ENCODE measurements around the gene TMEM120A.

Gene TMEM120A

DNA sequence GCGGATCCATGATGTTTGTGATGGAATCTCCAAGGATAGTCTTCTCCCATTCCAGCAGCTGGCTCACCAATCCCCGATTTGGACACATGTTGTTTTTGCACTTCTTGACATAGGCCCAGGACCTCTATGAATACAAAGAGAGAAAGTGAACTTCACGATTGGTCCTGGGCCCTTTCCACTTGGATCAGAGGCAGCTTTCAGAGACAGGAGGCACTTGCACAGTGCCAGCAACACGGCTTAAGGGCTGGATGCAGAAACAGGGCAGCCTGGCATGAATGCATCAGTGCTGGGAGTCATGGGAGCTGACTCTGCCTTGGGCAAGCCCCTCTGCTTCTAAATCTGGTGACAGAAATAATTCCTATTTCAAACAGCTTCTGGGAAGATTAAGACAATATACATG is 2.1 kb upstream of the TMEM120A start:
- H3K27ac ChIP-seq, result no peak overlapping the region
- H3K4me3 ChIP-seq, result no peak overlapping the region

DNA sequence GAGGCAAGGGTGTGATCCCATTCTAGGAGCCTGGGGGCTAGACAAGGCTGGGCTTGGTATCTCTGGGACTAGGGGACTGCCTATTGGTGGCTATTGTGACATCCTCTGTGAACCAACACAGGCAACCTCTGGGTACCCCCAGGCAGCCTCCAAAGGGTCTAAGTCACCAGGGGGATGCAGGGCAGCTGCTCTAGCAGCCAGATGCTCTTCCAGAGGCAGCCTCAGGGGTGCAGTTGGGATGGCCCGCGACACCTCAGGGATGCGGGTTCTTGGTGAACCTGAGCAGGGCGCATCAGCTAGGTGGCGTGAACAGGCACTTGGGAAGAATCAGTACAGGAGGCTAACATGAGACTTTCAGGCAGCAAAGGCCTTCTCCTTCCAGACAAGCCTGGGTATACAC is 1.6 kb upstream of the TMEM120A start:
- H3K27ac ChIP-seq, result no peak overlapping the region
- H3K4me3 ChIP-seq, result no peak overlapping the region

DNA sequence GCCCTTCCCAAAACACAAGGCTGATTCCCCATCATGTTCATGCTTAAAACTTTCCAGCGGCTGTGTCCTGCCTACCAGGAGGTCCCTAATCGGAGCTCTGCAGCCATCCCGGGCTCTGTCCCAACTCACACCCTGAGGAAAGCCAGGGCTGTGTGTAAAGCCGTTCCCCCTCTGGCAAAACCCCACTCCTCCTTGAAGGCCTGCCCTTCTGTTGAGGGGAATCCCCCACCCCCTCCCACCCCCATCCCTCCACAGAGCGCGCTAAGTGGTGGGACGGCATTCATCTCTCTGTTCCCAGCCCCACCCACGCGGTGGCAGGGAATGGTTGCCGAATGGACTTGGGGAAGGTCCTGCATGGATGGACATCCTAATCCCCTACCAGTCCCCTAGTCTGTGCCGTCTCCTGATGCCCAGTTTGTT is 667 bp upstream of the TMEM120A start:
- Histone ChIP-seq H3K4me3 (peak overlapping the region; percentile 71 to 98 (median 96)), H3K27ac (peak overlapping the region in 18 of 21 experiments; percentile 21 to 94 (median 83))

GRCh38 chr7:75993689-75994387 is 557 bp downstream of the TMEM120A start:
- H3K4me3 ChIP-seq, result peak overlapping the region; percentile 71 to 98 (median 96)
- peak overlapping the region; percentile 31 to 94 (median 86) for H3K27ac ChIP-seq

DNA sequence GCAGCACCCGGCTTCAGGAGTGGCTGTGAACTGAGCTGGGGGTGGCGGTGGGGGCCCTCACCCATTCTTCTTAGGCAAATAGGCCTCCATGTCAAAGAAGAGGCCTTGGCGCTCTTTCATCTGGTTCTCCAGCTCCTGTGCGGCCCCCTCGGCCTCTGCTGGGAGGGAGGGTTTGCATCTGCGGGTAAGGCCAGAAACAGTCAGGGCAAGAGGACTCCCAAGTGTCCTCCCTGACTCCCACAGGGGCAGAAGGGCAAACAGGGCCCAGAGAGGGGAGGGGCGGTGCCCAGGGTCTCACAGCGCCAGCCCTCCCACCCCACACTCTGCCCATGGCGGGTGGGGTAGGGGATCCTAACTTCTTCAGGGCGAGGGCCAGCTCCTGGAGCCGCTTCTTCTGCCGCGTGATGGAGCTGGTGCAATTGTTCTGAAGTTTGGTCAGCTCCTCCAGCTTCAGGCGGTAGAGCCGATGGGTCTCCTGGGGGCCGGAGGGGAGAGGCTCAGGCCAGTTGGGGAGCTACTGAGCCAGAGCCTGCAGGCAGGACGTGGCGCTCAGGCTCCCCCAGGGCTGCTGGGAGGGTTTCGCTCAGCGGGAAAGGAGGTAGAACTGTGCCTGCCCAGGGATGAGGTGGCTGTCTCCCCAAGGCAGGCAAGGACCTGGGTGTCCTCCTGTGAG is 2.2 kb downstream of the TMEM120A start:
- H3K27ac ChIP-seq, result peak overlapping the region in 4 of 21 experiments; percentile 5 to 92 (median 39)
- H3K4me3 ChIP-seq, result no peak overlapping the region

DNA sequence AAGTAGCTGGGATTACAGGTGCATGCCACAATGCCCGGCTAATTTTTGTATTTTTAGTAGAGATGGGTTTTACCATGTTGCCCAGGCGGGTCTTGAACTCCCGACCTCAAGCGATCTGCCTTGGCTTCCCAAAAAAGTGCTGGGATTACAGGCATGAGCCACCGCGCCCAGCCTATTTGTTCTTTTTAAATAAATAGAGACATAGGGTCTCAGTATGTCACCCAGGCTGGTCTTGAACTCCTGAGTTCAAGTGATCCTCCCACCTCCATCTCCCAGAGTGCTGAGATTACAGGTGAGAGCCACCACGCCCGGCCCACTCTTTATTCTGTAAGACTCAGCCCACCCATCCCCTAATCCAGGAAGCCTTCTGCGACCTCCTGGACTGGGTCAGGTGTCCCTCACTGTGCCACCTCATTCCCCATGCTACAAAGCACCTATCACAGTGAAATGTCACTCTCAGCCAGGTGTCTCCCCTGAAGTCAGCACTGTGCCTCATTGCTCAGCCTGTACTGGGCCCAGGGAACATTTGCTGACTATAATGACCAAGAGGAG is 2.8 kb downstream of the TMEM120A start:
- H3K27ac ChIP-seq, result peak overlapping the region in 3 of 21 experiments; percentile 5 to 43 (median 35)
- no peak overlapping the region for H3K4me3 ChIP-seq

- H3K27ac ChIP-seq, result peak overlapping the region in 5 of 21 experiments; percentile 15 to 54 (median 42)
- H3K4me3 ChIP-seq, result no peak overlapping the region
These were observed 4.7 kb downstream of the TMEM120A start for GRCh38 chr7:75989500-75990388.

DNA sequence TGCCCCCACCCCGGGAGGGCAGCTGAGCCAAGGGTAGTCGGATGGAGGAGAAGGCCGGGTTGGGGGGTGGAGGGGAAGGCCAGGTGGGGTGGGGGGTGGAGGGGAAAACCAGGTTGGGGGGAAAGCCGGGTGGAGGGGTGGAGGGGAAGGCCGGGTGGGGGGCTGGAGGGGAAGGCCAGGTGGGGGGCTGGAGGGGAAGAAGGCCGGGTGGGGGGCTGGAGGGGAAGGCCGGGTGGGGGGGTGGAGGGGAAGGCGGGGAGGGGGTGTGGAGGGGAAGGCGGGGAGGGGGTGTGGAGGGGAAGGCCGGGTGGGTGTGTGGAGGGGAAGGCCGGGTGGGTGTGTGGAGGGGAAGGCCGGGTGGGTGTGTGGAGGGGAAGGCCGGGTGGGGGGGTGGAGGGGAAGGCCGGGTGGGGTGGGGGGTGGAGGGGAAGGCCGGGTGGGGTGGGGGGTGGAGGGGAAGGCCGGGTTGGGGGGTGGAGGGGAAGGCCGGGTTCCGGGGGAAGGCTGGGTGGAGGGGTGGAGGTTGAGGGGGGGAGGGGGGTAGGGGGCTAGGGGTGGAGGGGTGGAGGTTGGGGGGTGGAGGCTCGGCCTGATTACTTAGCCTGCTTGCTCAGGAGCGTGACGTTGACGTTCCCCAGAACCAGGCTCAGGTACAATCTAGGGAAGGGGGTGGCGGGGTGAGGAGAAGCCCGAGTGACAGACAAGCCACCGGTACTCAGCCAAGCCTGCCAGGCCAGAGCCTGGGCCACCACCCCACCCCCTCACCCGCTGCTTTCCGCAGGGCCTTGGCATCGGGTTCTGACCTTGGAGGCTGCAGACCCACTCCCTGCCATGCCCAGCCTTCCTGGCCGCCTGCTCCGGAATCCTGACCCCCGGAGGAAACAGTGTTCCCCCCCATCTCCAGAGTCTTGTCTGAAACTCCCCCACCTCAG is 5.6 kb downstream of the TMEM120A start:
- Histone ChIP-seq H3K4me3 (no peak overlapping the region), H3K27ac (peak overlapping the region in 4 of 21 experiments; percentile 15 to 54 (median 48))

- Histone ChIP-seq H3K27ac (no peak overlapping the region), H3K4me3 (no peak overlapping the region)
These were observed 6.4 kb downstream of the TMEM120A start for GRCh38 chr7:75987805-75988567.

DNA sequence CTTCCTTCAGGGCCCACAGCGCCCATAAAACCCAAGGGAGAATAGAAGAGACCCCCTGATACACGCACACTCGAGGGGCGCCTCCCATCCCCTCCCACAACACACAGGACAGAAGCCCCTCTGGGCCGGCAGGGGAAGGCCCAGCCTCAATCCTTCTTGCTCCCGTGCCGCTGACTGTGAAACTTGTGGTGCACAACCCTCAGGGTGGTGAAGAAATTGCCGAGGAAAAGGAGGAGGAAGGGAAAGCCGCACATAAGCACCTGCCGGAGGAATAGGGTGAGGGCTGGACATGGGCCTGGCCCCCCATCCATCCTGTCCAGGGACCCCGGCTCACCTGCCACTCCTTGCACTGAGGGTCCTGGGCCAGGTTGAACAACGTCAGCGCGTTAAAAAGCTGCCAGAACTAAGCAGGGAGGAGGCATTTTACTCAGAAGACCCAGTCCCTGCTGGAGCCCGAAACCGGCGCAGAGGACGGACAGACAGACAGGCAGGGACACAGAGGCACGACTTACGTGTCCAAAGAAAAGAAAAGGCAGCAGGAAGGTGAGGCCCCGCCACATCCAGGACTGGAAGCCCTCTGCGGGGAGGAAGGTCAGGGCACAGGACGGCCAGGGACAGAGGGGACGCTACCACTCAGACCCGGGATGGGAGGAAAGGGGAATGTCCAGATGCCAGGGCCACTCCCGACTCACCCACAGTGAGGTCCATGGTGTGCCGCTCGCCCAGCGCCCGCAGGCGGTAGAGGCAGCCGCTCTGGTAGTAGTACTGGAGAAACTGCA is 7.2 kb downstream of the TMEM120A start:
- H3K4me3 ChIP-seq, result no peak overlapping the region
- H3K27ac ChIP-seq, result no peak overlapping the region

DNA sequence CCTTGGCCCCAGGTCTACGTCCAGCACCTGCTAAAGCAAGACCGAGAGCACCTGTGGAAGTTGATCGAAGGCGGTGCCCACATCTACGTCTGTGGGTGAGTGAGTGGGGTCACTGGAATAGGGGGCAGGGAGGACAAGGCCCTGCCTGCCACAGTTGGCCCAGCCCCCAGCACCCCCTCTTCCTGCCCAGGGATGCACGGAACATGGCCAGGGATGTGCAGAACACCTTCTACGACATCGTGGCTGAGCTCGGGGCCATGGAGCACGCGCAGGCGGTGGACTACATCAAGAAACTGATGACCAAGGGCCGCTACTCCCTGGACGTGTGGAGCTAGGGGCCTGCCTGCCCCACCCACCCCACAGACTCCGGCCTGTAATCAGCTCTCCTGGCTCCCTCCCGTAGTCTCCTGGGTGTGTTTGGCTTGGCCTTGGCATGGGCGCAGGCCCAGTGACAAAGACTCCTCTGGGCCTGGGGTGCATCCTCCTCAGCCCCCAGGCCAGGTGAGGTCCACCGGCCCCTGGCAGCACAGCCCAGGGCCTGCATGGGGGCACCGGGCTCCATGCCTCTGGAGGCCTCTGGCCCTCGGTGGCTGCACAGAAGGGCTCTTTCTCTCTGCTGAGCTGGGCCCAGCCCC is 8.1 kb downstream of the TMEM120A start:
- Histone ChIP-seq H3K27ac (no peak overlapping the region), H3K4me3 (no peak overlapping the region)

- H3K4me3 ChIP-seq, result no peak overlapping the region
- no peak overlapping the region for H3K27ac ChIP-seq
These were observed 8.8 kb downstream of the TMEM120A start for GRCh38 chr7:75985518-75986146.

DNA sequence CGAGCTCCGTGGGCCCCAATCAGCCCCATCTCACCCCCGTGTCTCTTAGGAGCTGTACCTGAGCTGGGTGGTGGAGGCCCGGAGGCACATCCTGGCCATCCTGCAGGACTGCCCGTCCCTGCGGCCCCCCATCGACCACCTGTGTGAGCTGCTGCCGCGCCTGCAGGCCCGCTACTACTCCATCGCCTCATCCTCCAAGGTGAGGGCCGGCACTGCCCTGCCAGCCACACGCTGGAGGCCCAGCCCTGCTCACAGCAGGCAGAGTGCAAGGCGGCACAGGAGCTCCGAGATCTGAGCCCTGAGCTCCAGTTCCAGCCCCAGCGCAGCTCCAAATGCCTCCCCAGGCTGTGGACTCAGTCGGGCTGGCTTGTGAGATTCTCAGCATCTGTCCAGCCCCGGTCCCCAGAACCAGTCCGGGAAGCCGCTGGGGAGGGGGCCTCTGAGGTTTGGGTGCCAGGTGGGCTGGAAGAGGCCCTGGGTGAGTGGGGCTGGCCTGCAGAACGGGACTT is 9.3 kb downstream of the TMEM120A start:
- no peak overlapping the region for H3K27ac ChIP-seq
- H3K4me3 ChIP-seq, result no peak overlapping the region

DNA sequence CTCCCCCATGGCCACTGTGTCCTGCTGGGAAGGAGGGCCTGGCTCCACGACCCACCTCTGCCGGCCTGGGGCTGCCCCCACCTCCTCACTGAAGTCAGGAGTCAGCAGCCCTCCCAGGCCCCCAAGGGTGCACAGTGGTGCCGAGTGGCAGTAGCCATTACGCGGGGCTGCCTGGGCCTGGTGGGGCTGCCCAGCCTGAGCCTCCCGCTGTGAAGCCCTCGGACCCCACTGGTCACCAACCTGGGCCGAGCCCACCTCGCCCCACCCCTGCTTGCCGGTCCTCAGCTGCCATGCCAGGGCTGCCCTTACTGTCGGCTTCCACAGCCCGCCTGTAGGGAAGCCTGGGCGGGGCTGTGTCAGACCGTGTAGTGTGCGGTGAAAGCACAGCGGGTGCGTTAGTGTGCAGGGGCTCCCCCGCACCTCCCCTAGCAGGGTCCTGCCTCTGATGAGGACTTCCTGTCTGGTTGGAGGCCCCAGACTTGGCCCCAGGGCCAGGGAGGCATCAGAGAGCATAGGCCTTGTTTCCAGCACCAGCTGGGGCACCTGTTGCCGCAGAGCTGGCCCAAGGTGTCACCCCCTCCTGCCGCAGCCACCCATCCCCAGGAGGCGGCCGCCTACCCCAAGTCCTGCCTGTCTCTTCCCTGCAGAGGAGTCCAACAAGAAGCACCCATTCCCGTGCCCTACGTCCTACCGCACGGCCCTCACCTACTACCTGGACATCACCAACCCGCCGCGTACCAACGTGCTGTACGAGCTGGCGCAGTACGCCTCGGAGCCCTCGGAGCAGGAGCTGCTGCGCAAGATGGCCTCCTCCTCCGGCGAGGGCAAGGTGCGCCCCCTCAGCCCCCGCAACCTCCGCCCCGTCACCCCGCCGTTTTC is 10.0 kb downstream of the TMEM120A start:
- Histone ChIP-seq H3K27ac (no peak overlapping the region), H3K4me3 (no peak overlapping the region)

DNA sequence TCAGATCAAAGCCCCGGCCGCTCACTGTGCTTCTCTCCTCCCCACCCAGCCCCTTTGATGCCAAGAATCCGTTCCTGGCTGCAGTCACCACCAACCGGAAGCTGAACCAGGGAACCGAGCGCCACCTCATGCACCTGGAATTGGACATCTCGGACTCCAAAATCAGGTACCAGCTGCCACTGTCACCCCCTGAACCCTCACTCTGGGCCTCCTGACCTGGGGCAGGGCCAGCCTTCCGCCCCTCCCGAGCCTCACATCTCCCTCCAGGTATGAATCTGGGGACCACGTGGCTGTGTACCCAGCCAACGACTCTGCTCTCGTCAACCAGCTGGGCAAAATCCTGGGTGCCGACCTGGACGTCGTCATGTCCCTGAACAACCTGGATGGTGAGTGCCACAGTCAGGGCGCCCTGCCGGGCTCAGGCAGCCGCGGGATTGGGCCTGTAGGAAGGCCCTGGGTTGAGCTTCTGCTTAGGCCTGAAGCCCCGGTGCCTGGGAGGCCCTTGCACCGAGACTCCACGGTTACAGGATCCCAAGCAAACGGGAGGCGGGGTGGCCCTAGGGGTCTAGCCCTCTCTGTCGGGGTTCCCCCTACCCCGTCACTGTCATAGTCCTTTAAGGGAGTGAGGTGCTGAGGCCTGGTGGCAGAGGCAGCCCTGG is 10.8 kb downstream of the TMEM120A start:
- Histone ChIP-seq H3K4me3 (no peak overlapping the region), H3K27ac (no peak overlapping the region)

Measured in skin epidermis (tissue), 12 donors.